ENCODE results near the gene PRSS23.
"Not testable (repeated sequence)": the region's sequence is repeated elsewhere in the genome, so short reads cannot be mapped to it uniquely, and the experiment has no call there.

PRSS23 gene

GRCh38 chr11:86800076-86800959 lies at the start of gene PRSS23:
PRSS23 (plus strand) TSS chr11:86800542; CDS start chr11:86807644, 7,102 bp downstream.
- H3K4me1 Mint-ChIP-seq (ENCODE audit: low read depth), result peaks cover 6% of the 10 kb centered on the region
- peaks cover 32% of the 10 kb centered on the region for H3K27me3 Mint-ChIP-seq
- H3K27ac Mint-ChIP-seq, result no peak within 1 kb of the TSS
- H3K4me3 Mint-ChIP-seq, result peak within 1 kb of the TSS; percentile 74
- no peaks in the 10 kb centered on the region for H3K36me3 Mint-ChIP-seq
- H3K9me3 Mint-ChIP-seq (ENCODE audit: low read depth), result no peaks in the 10 kb centered on the region

GRCh38 chr11:86753459-86753858 lies 46.9 kb upstream of the PRSS23 start:
- H3K36me3 Mint-ChIP-seq, result no peaks in the 10 kb centered on the region
- peaks cover 1% of the 10 kb centered on the region for H3K27me3 Mint-ChIP-seq
- H3K27ac Mint-ChIP-seq, result no peak overlapping the region
- no peaks in the 10 kb centered on the region for H3K4me1 Mint-ChIP-seq (ENCODE audit: low read depth)
- no peaks in the 10 kb centered on the region for H3K9me3 Mint-ChIP-seq (ENCODE audit: low read depth)
- no peak overlapping the region for H3K4me3 Mint-ChIP-seq

- Mint-ChIP-seq H3K9me3 (ENCODE audit: low read depth) (no peaks in the 10 kb centered on the region), H3K36me3 (no peaks in the 10 kb centered on the region), H3K27me3 (no peaks in the 10 kb centered on the region), H3K4me1 (ENCODE audit: low read depth) (no peaks in the 10 kb centered on the region), H3K27ac (no peak overlapping the region), H3K4me3 (no peak overlapping the region)
Observed at GRCh38 chr11:86755146-86755545, 45.2 kb upstream of the PRSS23 start.

- H3K9me3 Mint-ChIP-seq (ENCODE audit: low read depth), result no peaks in the 10 kb centered on the region
- H3K4me3 Mint-ChIP-seq, result no peak overlapping the region
- no peak overlapping the region for H3K27ac Mint-ChIP-seq
- no peaks in the 10 kb centered on the region for H3K36me3 Mint-ChIP-seq
- no peaks in the 10 kb centered on the region for H3K4me1 Mint-ChIP-seq (ENCODE audit: low read depth)
- H3K27me3 Mint-ChIP-seq, result no peaks in the 10 kb centered on the region
Observed at GRCh38 chr11:86758171-86758570, 42.2 kb upstream of the PRSS23 start.

GRCh38 chr11:86760577-86760976 lies 39.8 kb upstream of the PRSS23 start:
- H3K27me3 Mint-ChIP-seq, result no peaks in the 10 kb centered on the region
- no peaks in the 10 kb centered on the region for H3K4me1 Mint-ChIP-seq (ENCODE audit: low read depth)
- no peaks in the 10 kb centered on the region for H3K36me3 Mint-ChIP-seq
- no peak overlapping the region for H3K27ac Mint-ChIP-seq
- no peaks in the 10 kb centered on the region for H3K9me3 Mint-ChIP-seq (ENCODE audit: low read depth)
- H3K4me3 Mint-ChIP-seq, result no peak overlapping the region

GRCh38 chr11:86761978-86762377 lies 38.4 kb upstream of the PRSS23 start:
- Mint-ChIP-seq H3K4me3 (no peak overlapping the region), H3K9me3 (ENCODE audit: low read depth) (no peaks in the 10 kb centered on the region), H3K36me3 (no peaks in the 10 kb centered on the region), H3K27me3 (no peaks in the 10 kb centered on the region), H3K27ac (no peak overlapping the region), H3K4me1 (ENCODE audit: low read depth) (no peaks in the 10 kb centered on the region)

GRCh38 chr11:86765203-86765602 lies 35.1 kb upstream of the PRSS23 start:
- Mint-ChIP-seq H3K27ac (no peak overlapping the region), H3K27me3 (peaks cover 7% of the 10 kb centered on the region), H3K4me3 (no peak overlapping the region), H3K4me1 (ENCODE audit: low read depth) (no peaks in the 10 kb centered on the region), H3K36me3 (no peaks in the 10 kb centered on the region), H3K9me3 (ENCODE audit: low read depth) (no peaks in the 10 kb centered on the region)

- Mint-ChIP-seq H3K4me1 (ENCODE audit: low read depth) (no peaks in the 10 kb centered on the region), H3K4me3 (no peak overlapping the region), H3K27ac (no peak overlapping the region)
Observed at GRCh38 chr11:86765878-86766277, 34.5 kb upstream of the PRSS23 start.

GRCh38 chr11:86769219-86769618 lies 31.1 kb upstream of the PRSS23 start:
- Mint-ChIP-seq H3K27ac (no peak overlapping the region), H3K36me3 (no peaks in the 10 kb centered on the region), H3K27me3 (peaks cover 7% of the 10 kb centered on the region)

More at GRCh38 chr11:86765878-86766277, 34.5 kb upstream of the PRSS23 start:
- H3K27me3 Mint-ChIP-seq, result peaks cover 7% of the 10 kb centered on the region
- no peaks in the 10 kb centered on the region for H3K36me3 Mint-ChIP-seq
- no peaks in the 10 kb centered on the region for H3K9me3 Mint-ChIP-seq (ENCODE audit: low read depth)

GRCh38 chr11:86770473-86771027 lies 29.8 kb upstream of the PRSS23 start:
- not testable (repeated sequence) for H3K4me1 Mint-ChIP-seq (ENCODE audit: low read depth); H3K4me3 Mint-ChIP-seq; H3K36me3 Mint-ChIP-seq; H3K27me3 Mint-ChIP-seq; H3K9me3 Mint-ChIP-seq (ENCODE audit: low read depth); H3K27ac Mint-ChIP-seq

More at GRCh38 chr11:86769219-86769618, 31.1 kb upstream of the PRSS23 start:
- H3K4me1 Mint-ChIP-seq (ENCODE audit: low read depth), result no peaks in the 10 kb centered on the region
- no peaks in the 10 kb centered on the region for H3K9me3 Mint-ChIP-seq (ENCODE audit: low read depth)
- no peak overlapping the region for H3K4me3 Mint-ChIP-seq

- peaks cover 5% of the 10 kb centered on the region for H3K27me3 Mint-ChIP-seq
Observed at GRCh38 chr11:86772999-86773398, 27.3 kb upstream of the PRSS23 start.

GRCh38 chr11:86773513-86774252 lies 26.7 kb upstream of the PRSS23 start:
- H3K27ac Mint-ChIP-seq, result no peak overlapping the region

More at GRCh38 chr11:86772999-86773398, 27.3 kb upstream of the PRSS23 start:
- H3K4me1 Mint-ChIP-seq (ENCODE audit: low read depth), result no peaks in the 10 kb centered on the region
- no peak overlapping the region for H3K4me3 Mint-ChIP-seq
- no peaks in the 10 kb centered on the region for H3K9me3 Mint-ChIP-seq (ENCODE audit: low read depth)
- H3K36me3 Mint-ChIP-seq, result no peaks in the 10 kb centered on the region
- H3K27ac Mint-ChIP-seq, result no peak overlapping the region

GRCh38 chr11:86774417-86774816 lies 25.9 kb upstream of the PRSS23 start:
- no peaks in the 10 kb centered on the region for H3K9me3 Mint-ChIP-seq (ENCODE audit: low read depth)
- peaks cover 7% of the 10 kb centered on the region for H3K27me3 Mint-ChIP-seq
- no peaks in the 10 kb centered on the region for H3K36me3 Mint-ChIP-seq
- H3K27ac Mint-ChIP-seq, result no peak overlapping the region
- no peaks in the 10 kb centered on the region for H3K4me1 Mint-ChIP-seq (ENCODE audit: low read depth)
- H3K4me3 Mint-ChIP-seq, result no peak overlapping the region

More at GRCh38 chr11:86773513-86774252, 26.7 kb upstream of the PRSS23 start:
- H3K36me3 Mint-ChIP-seq, result no peaks in the 10 kb centered on the region
- H3K4me1 Mint-ChIP-seq (ENCODE audit: low read depth), result no peaks in the 10 kb centered on the region
- no peak overlapping the region for H3K4me3 Mint-ChIP-seq
- H3K9me3 Mint-ChIP-seq (ENCODE audit: low read depth), result no peaks in the 10 kb centered on the region
- H3K27me3 Mint-ChIP-seq, result peaks cover 4% of the 10 kb centered on the region

GRCh38 chr11:86775361-86775760 lies 25.0 kb upstream of the PRSS23 start:
- Mint-ChIP-seq H3K27me3 (peaks cover 10% of the 10 kb centered on the region), H3K4me3 (no peak overlapping the region), H3K27ac (no peak overlapping the region), H3K9me3 (ENCODE audit: low read depth) (no peaks in the 10 kb centered on the region), H3K4me1 (ENCODE audit: low read depth) (no peaks in the 10 kb centered on the region), H3K36me3 (no peaks in the 10 kb centered on the region)

GRCh38 chr11:86781546-86781945 lies 18.8 kb upstream of the PRSS23 start:
- no peak overlapping the region for H3K4me3 Mint-ChIP-seq
- H3K4me1 Mint-ChIP-seq (ENCODE audit: low read depth), result no peaks in the 10 kb centered on the region
- H3K36me3 Mint-ChIP-seq, result no peaks in the 10 kb centered on the region
- H3K27ac Mint-ChIP-seq, result no peak overlapping the region
- H3K27me3 Mint-ChIP-seq, result peaks cover 15% of the 10 kb centered on the region
- H3K9me3 Mint-ChIP-seq (ENCODE audit: low read depth), result no peaks in the 10 kb centered on the region

Measured in activated naive CD8-positive, alpha-beta T cell (primary cell).